ENCODE data around the gene SYT9. TPM values are rescaled to one million over a fixed set of nuclear protein-coding genes. Genes with fewer than 3 reads are reported as not detected.

The SYT9 gene
- polyA plus RNA-seq, 1 of the 3 experiments (the other 2 are of a cell fraction): 0.10 TPM

DNA sequence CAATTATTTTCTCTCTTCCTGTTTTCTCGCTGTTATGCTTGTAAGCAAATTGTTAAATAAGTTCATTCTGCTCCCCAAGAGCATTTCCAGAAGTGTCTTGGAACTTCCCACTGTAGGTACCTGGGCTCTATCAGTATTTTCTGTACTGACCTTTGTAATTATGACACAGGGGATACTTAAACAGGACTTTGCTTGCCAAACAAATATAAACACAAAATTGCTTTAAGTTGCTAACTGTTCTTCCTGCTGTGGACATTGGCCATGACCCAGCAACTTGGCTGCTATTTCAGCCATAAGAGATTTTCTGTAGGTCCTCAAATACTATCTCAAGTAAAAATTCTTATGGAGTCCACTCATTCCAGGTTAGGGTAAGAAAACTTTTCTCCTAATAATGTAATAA lies 30.1 kb downstream of the SYT9 start:
- 36% methylated on average over 1 of the region's 1 CpG for WGBS (ENCODE audit: low lambda C conversion rate)
- no peaks in the 10 kb centered on the region for H3K36me3 ChIP-seq (replicated peaks in 1 of 2; ENCODE audit: control insufficient read depth in 1 of 2, insufficient read depth in 2 of 2, low read length in 1 of 2)
- POLR2A ChIA-PET: no interaction called here

DNA sequence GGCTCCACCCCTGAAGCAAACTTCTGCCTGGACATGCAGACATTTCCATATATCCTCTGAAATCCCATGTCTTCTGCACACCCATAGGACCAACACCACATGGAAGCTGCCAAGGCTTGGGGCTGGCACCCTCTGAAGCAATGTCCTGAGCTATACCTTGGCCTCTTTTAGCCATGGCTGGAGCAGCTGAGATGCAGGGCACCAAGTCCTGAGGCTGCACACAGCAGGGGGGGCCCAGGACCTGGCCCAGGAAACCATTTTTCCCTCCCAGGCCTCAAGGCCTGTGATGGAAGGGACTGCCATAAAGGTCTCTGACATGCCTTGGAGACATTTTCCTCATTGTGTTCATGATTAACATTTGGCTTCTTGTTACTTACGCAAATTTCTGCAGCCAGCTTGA lies 34.5 kb downstream of the SYT9 start:
- H3F3A ChIP-seq (replicated peaks; ENCODE audit: insufficient read depth): no peaks in the 10 kb centered on the region
- H3K27me3 ChIP-seq (ENCODE audit: insufficient read depth): no peaks in the 10 kb centered on the region
- H3K9me3 ChIP-seq: no peaks in the 10 kb centered on the region
- H3K4me1 ChIP-seq (ENCODE audit: control insufficient read depth in 1 of 2, insufficient read depth in 2 of 2, low read depth in 1 of 2, low read length in 1 of 2): no peaks in the 10 kb centered on the region
- ChIA-PET CTCF (no interaction called here), POLR2A (no interaction called here)
- no peaks in the 10 kb centered on the region for H3K79me2 ChIP-seq (ENCODE audit: insufficient read depth)
- no peak overlapping the region for H3K9ac ChIP-seq
- H3K36me3 ChIP-seq (replicated peaks in 1 of 2; ENCODE audit: control insufficient read depth in 1 of 2, insufficient read depth in 2 of 2, low read length in 1 of 2): no peaks in the 10 kb centered on the region
- no peak overlapping the region for H2AFZ ChIP-seq (ENCODE audit: low read depth)
- 14% methylated on average over 1 of the region's 1 CpG for WGBS (ENCODE audit: low lambda C conversion rate)
- no peaks in the 10 kb centered on the region for H3K9me2 ChIP-seq
- H4K20me1 ChIP-seq (ENCODE audit: insufficient read depth): no peaks in the 10 kb centered on the region
- no peak overlapping the region for H3K4me2 ChIP-seq
- DNase-seq: no peak
- no peak overlapping the region for H3K27ac ChIP-seq (ENCODE audit: low read depth in 2 of 2, low read length in 1 of 2)
- no peak overlapping the region for H3K4me3 ChIP-seq (ENCODE audit: low read depth in 2 of 2, low read length in 1 of 2)
- TF ChIP-seq SMC3 (IDR thresholded peaks at IDR 0.05; ENCODE audit: low read depth, low read length) (no peak), NFIC (IDR thresholded peaks at IDR 0.05; ENCODE audit: borderline replicate concordance) (no peak), GATA2 (CRISPR knock-in tag; IDR thresholded peaks at IDR 0.05) (no peak), EP300 (IDR thresholded peaks at IDR 0.05; ENCODE audit: borderline replicate concordance in 1 of 2, low read depth in 1 of 2, low read length in 1 of 2) (no peak), JUND (IDR thresholded peaks at IDR 0.05) (no peak), ELF1 (IDR thresholded peaks at IDR 0.05) (no peak), FOSL2 (IDR thresholded peaks at IDR 0.05; ENCODE audit: borderline replicate concordance, low read depth) (no peak), GABPA (IDR thresholded peaks at IDR 0.05; ENCODE audit: low read depth) (no peak)
- TF ChIP-seq, protein P1, sequence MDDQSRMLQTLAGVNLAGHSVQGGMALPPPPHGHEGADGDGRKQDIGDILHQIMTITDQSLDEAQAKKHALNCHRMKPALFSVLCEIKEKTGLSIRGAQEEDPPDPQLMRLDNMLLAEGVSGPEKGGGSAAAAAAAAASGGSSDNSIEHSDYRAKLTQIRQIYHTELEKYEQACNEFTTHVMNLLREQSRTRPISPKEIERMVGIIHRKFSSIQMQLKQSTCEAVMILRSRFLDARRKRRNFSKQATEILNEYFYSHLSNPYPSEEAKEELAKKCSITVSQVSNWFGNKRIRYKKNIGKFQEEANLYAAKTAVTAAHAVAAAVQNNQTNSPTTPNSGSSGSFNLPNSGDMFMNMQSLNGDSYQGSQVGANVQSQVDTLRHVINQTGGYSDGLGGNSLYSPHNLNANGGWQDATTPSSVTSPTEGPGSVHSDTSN (IDR thresholded peaks at IDR 0.05): no peak
- TF ChIP-seq, protein P2, sequence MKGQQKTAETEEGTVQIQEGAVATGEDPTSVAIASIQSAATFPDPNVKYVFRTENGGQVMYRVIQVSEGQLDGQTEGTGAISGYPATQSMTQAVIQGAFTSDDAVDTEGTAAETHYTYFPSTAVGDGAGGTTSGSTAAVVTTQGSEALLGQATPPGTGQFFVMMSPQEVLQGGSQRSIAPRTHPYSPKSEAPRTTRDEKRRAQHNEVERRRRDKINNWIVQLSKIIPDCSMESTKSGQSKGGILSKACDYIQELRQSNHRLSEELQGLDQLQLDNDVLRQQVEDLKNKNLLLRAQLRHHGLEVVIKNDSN (IDR thresholded peaks at IDR 0.05; ENCODE audit: borderline replicate concordance, low read depth): no peak
- TF ChIP-seq, protein P3, sequence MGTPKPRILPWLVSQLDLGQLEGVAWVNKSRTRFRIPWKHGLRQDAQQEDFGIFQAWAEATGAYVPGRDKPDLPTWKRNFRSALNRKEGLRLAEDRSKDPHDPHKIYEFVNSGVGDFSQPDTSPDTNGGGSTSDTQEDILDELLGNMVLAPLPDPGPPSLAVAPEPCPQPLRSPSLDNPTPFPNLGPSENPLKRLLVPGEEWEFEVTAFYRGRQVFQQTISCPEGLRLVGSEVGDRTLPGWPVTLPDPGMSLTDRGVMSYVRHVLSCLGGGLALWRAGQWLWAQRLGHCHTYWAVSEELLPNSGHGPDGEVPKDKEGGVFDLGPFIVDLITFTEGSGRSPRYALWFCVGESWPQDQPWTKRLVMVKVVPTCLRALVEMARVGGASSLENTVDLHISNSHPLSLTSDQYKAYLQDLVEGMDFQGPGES (IDR thresholded peaks at IDR 0.05; ENCODE audit: low read depth, low read length): no peak
- TF ChIP-seq, protein P4, sequence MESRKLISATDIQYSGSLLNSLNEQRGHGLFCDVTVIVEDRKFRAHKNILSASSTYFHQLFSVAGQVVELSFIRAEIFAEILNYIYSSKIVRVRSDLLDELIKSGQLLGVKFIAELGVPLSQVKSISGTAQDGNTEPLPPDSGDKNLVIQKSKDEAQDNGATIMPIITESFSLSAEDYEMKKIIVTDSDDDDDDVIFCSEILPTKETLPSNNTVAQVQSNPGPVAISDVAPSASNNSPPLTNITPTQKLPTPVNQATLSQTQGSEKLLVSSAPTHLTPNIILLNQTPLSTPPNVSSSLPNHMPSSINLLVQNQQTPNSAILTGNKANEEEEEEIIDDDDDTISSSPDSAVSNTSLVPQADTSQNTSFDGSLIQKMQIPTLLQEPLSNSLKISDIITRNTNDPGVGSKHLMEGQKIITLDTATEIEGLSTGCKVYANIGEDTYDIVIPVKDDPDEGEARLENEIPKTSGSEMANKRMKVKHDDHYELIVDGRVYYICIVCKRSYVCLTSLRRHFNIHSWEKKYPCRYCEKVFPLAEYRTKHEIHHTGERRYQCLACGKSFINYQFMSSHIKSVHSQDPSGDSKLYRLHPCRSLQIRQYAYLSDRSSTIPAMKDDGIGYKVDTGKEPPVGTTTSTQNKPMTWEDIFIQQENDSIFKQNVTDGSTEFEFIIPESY (IDR thresholded peaks at IDR 0.05; ENCODE audit: borderline replicate concordance, low read depth): no peak

More for the DNA sequence above, 30.1 kb downstream of the SYT9 start:
- Histone ChIP-seq H3K9me2 (no peaks in the 10 kb centered on the region), H3K4me3 (ENCODE audit: low read depth in 2 of 2, low read length in 1 of 2) (no peak overlapping the region), H3K9ac (no peak overlapping the region), H2AFZ (ENCODE audit: low read depth) (no peak overlapping the region), H3F3A (replicated peaks; ENCODE audit: insufficient read depth) (no peaks in the 10 kb centered on the region), H3K9me3 (no peaks in the 10 kb centered on the region), H3K79me2 (ENCODE audit: insufficient read depth) (no peaks in the 10 kb centered on the region), H3K4me1 (ENCODE audit: control insufficient read depth in 1 of 2, insufficient read depth in 2 of 2, low read depth in 1 of 2, low read length in 1 of 2) (no peaks in the 10 kb centered on the region), H4K20me1 (ENCODE audit: insufficient read depth) (no peaks in the 10 kb centered on the region), H3K27me3 (ENCODE audit: insufficient read depth) (no peaks in the 10 kb centered on the region), H3K27ac (ENCODE audit: low read depth in 2 of 2, low read length in 1 of 2) (no peak overlapping the region), H3K4me2 (no peak overlapping the region)
- no peak for DNase-seq
- TF ChIP-seq, protein P2 (IDR thresholded peaks at IDR 0.05; ENCODE audit: borderline replicate concordance, low read depth): no peak
- TF ChIP-seq POLR2AphosphoS5 (IDR thresholded peaks at IDR 0.05; ENCODE audit: low read depth, low read length) (no peak), TEAD4 (IDR thresholded peaks at IDR 0.05; ENCODE audit: borderline replicate concordance, insufficient read depth) (no peak)
- TF ChIP-seq, protein P5, sequence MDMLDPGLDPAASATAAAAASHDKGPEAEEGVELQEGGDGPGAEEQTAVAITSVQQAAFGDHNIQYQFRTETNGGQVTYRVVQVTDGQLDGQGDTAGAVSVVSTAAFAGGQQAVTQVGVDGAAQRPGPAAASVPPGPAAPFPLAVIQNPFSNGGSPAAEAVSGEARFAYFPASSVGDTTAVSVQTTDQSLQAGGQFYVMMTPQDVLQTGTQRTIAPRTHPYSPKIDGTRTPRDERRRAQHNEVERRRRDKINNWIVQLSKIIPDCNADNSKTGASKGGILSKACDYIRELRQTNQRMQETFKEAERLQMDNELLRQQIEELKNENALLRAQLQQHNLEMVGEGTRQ (IDR thresholded peaks at IDR 0.05; ENCODE audit: borderline replicate concordance, low read depth, low read length): no peak
- TF ChIP-seq, protein P4 (IDR thresholded peaks at IDR 0.05; ENCODE audit: borderline replicate concordance, low read depth): no peak
- CTCF ChIA-PET: interaction anchor here (4.7 kb wide), 1 partner anchor 185 kb away, joined by 39 read pairs; no protein-coding TSS in a partner anchor
